Stimulated activated CD4-positive, alpha-beta T cell treated with anti-CD3 and anti-CD28 coated beads, TNF-alpha, amount 100 ng/mL, for 24 hours (primary cell): Measurements from ENCODE around the gene METTL27.
"Not testable (repeated sequence)": the region's sequence is repeated elsewhere in the genome, so short reads cannot be mapped to it uniquely, and the experiment has no call there.

ENCODE experiments used
- DNase-seq, 3 experiments: peaks; one replicate each; pipeline ENCODE4 v3.0.0-alpha.2; 2020; ENCODE audit warnings: low read depth in 3 of 3

METTL27 gene

DNA sequence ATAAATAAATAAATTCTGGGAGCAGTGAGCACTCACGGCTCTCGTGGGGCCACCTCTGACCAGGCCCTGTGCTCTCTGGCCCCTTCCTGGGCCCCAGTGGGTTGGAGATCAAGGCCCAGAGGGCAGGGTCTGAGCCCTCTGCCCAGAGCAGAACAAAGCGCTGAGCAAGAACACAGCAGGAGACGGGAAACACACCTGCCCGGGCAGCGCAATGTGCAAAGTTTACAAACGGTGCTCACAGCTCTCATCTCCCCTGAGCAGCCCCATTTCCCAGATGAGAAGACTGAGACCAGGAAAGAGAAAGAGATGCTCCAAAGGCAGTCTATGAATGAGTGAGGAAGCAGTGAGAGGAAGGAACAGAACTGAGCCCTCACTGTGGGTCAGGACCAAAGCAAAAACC is 3.0 kb downstream of the METTL27 start:
- no peak for DNase-seq

GRCh38 chr7:73838642-73839041 is 3.7 kb downstream of the METTL27 start:
- no peak for DNase-seq

- DNase-seq, result not testable (repeated sequence)
Observed at GRCh38 chr7:73837167-73837566, 5.1 kb downstream of the METTL27 start.

DNA sequence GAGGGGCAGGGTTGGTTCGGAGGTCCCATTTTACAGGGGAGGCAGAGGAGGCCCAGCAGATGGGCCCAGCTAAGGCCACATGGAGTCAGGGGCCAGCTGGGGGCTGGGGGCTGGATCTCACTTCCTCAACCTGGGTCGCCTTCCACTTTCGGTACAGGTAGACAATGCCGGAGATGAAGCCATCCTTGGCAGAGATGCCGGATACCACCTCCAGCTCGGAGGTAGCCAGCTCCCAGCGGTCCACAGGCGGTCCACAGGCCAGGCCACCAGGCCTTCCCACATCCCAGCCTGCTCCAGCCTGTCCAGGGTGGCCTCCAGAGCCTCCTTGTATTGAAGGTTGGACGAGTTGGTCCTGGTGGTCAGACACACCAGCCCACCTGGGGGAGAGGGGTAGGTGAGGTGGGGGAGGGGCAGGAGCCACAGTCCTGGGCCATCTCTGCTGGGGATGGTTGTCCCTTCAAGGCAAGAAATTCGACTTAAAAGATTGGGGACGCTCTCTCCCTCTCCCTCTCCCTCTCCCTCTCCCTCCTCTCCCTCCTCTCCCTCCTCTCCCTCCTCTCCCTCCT is 7.6 kb downstream of the METTL27 start:
- DNase-seq, result no peak

- no peak for DNase-seq
Observed at GRCh38 chr7:73833251-73833919, 8.9 kb downstream of the METTL27 start.

DNA sequence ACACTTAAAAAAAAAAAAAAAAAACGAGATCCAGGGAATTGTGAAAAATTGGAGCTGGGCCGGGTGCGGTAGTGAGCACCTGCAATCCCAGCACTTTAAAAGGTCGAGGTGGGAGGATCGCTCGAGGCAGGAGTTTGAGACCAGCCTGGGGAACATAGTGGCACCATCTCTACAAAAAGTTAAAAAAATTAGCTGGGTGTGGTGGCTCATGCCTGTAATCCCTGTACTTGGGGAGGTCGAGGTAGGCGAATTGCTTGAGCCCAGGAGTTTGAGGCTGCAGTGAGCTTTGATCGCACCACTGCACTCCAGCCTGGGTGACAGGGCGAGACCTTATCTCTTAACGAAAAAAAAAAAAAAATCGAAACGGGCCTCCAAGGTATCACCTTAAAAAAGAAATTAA is 9.5 kb downstream of the METTL27 start:
- no peak for DNase-seq

- DNase-seq, result no peak
Observed at GRCh38 chr7:73831834-73832651, 10.3 kb downstream of the METTL27 start.

DNA sequence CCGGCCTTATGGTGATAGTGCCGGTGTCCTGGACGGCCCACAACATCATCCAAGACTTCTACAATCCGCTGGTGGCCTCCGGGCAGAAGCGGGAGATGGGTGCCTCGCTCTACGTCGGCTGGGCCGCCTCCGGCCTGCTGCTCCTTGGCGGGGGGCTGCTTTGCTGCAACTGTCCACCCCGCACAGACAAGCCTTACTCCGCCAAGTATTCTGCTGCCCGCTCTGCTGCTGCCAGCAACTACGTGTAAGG is 10.8 kb downstream of the METTL27 start:
- no peak for DNase-seq

GRCh38 chr7:73830681-73831583 is 11.4 kb downstream of the METTL27 start, which contains the start of gene CLDN4:
Gene CLDN4, plus strand, starts transcription at chr7:73830996. Its CDS starts 206 bp downstream, at chr7:73831202.
- no peak for DNase-seq

- no peak for DNase-seq
Observed at GRCh38 chr7:73829921-73830680, 12.2 kb downstream of the METTL27 start.

GRCh38 chr7:73829505-73829904 is 12.8 kb downstream of the METTL27 start:
- DNase-seq, result no peak

GRCh38 chr7:73828972-73829371 is 13.3 kb downstream of the METTL27 start:
- no peak for DNase-seq

DNA sequence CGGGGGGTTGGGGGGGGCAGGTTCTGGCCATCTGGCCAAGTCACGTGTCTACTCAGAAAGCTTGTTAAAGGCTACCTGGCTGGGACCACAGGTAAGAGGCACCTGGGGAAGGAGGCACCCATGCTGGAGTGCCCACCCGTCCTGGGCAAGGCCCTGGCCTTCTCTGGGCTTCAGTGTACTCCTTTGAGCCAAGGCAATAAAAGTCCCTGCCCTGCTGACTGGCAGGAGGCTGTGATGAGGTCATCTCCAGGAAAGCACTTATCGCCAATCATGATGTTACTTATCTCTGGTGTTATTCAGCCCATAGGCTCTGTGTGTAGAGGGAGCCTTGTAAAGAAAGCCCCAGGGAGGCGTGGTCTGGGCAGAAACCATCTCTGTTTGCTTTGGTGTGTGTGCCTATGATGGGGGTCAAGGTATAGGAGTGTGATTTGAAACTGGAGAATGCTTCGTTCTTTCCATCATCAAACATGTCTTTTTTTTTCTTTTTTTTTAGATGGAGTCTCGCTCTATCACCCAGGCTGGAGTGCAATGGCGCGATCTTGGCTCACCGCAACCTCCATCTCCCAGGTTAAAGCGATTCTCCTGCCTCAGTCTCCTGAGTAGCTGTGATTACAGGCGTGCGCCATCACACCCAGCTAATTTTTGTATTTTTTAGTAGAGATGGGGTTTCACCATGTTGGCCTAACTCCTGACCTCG is 14.1 kb downstream of the METTL27 start:
- DNase-seq, result peak in 1 of 3 experiments; percentile 11

DNA sequence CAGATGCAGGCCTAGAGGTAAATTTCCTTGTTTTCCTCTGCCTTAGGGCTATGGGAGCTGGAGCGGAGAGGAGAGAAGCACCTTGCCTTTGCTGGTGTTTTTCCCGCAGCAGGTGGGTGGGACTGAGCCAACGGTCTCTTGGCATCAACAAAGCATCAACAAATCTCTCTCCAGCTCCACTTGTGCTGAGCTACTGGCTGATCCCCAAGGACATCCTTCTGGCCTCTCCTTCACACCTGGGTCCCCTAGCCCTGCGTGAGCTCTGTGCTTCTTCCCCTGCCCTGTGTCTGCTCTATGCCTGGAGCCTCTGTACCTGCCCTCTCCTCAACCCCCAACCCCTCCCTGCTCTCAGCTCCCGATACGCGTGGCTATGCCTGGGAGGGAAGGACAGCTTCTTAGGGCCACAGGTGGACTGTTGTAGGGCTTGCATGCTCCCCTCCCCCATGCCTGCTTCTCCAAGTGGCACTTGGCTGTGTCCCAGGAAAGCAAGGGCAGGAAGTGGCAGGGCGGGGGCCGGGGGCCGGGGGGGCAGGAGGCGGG is 14.7 kb downstream of the METTL27 start:
- DNase-seq, result no peak

DNA sequence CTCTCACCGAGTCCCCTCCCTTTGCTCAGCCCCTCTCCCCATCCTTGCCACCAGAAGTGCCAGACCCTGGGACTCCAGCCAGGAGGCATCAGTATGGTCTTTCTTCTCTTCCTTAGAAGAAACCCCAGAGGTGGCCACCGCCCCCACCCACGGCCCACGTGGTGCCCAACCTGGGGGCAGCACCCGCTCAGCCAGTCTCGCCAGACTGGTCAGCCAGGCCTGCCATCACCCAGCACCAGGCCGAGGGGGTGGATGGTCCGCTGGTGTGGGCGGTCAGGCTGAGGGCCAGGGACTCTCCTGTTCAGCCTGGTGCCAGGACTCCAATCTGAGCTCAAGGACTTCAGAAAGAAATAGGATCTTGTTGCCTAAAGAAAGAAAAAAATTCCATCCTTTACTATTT is 17.3 kb downstream of the METTL27 start:
- no peak for DNase-seq

- no peak for DNase-seq
Observed at GRCh38 chr7:73823873-73824592, 18.3 kb downstream of the METTL27 start.

DNA sequence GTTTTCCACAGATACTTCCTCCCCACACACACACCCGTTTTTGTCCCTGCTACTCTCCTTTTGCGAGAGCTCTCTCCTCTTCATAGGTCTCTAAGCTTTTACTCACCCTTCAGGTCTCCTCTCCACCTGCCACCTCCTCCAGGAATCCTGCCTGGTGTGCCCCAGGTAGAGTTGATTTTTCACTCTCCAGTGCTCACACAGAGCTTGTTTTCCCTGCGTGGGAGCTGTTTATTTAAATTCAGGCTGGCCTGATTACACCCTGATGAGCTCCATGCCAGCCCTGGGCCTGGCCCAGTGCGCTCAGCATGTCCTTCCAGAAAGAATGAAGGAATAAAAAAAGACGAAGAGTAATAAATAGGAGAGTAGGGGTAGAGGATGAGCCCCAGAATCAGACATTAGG is 19.1 kb downstream of the METTL27 start:
- no peak for DNase-seq

GRCh38 chr7:73822319-73823173 is 19.8 kb downstream of the METTL27 start:
- DNase-seq, result no peak
